GM12878 (cell line): Measurements from ENCODE around the gene FLNC.

Experiments
- BMI1 ChIP-seq: fragments of 450-650 bp; IDR thresholded peaks from 2 replicates; pipeline ENCODE4 v1.6.1; 2016; ENCODE audit warnings: mild to moderate bottlenecking, moderate library complexity, borderline replicate concordance
- CBX3 ChIP-seq: fragments of 200-600 bp; sonication (generic); IDR thresholded peaks from 2 replicates; pipeline ENCODE4 v1.6.1; 2016; ENCODE audit warnings: low read depth, borderline replicate concordance
- CTCF ChIP-seq, 3 experiments: IDR thresholded peaks in 2 of 3; conservative IDR thresholded peaks in 1 of 3; 2 replicates each; pipeline ENCODE4 v1.5.1; 2011; ENCODE audit warnings: low read depth in 3 of 3, low read length in 3 of 3, mild to moderate bottlenecking in 3 of 3, control low read depth in 2 of 3, moderate library complexity in 2 of 3, inconsistent platforms in 1 of 3, mixed read lengths in 1 of 3; ENCODE audit not compliant: control insufficient read depth in 2 of 3, insufficient read depth in 1 of 3; ENCODE audit errors: extremely low read depth in 1 of 3
- NKRF ChIP-seq: fragments of 450-650 bp; conservative IDR thresholded peaks from 2 replicates; pipeline ENCODE4 v1.6.1; 2017; ENCODE audit warnings: mild to moderate bottlenecking, moderate library complexity
- PAX5 ChIP-seq: IDR thresholded peaks from 2 replicates; pipeline ENCODE4 v1.6.1; 2011; ENCODE audit warnings: low read depth, low read length, borderline replicate concordance
- POLR2A ChIP-seq: IDR thresholded peaks from 2 replicates; pipeline ENCODE4 v1.6.1; 2011; ENCODE audit warnings: low read depth, mild to moderate bottlenecking, low read length
- RAD51 ChIP-seq: fragments of 450-650 bp; IDR thresholded peaks from 2 replicates; pipeline ENCODE4 v1.6.1; 2016; ENCODE audit warnings: moderate library complexity, mild to moderate bottlenecking, inconsistent platforms
- RCOR1 ChIP-seq: conservative IDR thresholded peaks from 2 replicates; pipeline ENCODE4 v1.6.1; 2012; ENCODE audit warnings: low read depth, low read length, improper control_type of control experiment
- REST ChIP-seq: IDR thresholded peaks from 2 replicates; pipeline ENCODE4 v1.6.1; 2012; ENCODE audit warnings: mild to moderate bottlenecking, low read depth, low read length
- RFX5 ChIP-seq: IDR thresholded peaks from 2 replicates; pipeline ENCODE4 v1.6.1; 2011; ENCODE audit warnings: low read depth, low read length, improper control_type of control experiment
- SIN3A ChIP-seq: IDR thresholded peaks from 2 replicates; pipeline ENCODE4 v1.6.1; 2012; ENCODE audit warnings: low read depth, low read length, improper control_type of control experiment
- SP1 ChIP-seq: IDR thresholded peaks from one replicate; pipeline ENCODE4 v1.6.1; 2011; ENCODE audit warnings: low read depth, low read length
- TF ChIP-seq, protein P1 (sequence below): fragments of 450-650 bp; IDR thresholded peaks from 2 replicates; pipeline ENCODE4 v1.6.1; 2016; ENCODE audit warnings: mild to moderate bottlenecking, moderate library complexity, borderline replicate concordance

GRCh38 chr7:128900237-128900636, 70.0 kb downstream of the FLNC start:
- TF ChIP-seq CBX3 (no peak), CTCF (IDR thresholded peaks at IDR 0.05 in 2 of 3, conservative IDR thresholded peaks at IDR 0.05 in 1 of 3; ENCODE audit: control insufficient read depth in 2 of 3, extremely low read depth in 1 of 3, insufficient read depth in 1 of 3, low read depth in 3 of 3, low read length in 3 of 3) (no peak), SIN3A (no peak), NKRF (no peak), BMI1 (no peak), RAD51 (no peak), POLR2A (no peak), RCOR1 (no peak), RFX5 (no peak), REST (no peak), SP1 (no peak), PAX5 (no peak)
- TF ChIP-seq, protein P1, sequence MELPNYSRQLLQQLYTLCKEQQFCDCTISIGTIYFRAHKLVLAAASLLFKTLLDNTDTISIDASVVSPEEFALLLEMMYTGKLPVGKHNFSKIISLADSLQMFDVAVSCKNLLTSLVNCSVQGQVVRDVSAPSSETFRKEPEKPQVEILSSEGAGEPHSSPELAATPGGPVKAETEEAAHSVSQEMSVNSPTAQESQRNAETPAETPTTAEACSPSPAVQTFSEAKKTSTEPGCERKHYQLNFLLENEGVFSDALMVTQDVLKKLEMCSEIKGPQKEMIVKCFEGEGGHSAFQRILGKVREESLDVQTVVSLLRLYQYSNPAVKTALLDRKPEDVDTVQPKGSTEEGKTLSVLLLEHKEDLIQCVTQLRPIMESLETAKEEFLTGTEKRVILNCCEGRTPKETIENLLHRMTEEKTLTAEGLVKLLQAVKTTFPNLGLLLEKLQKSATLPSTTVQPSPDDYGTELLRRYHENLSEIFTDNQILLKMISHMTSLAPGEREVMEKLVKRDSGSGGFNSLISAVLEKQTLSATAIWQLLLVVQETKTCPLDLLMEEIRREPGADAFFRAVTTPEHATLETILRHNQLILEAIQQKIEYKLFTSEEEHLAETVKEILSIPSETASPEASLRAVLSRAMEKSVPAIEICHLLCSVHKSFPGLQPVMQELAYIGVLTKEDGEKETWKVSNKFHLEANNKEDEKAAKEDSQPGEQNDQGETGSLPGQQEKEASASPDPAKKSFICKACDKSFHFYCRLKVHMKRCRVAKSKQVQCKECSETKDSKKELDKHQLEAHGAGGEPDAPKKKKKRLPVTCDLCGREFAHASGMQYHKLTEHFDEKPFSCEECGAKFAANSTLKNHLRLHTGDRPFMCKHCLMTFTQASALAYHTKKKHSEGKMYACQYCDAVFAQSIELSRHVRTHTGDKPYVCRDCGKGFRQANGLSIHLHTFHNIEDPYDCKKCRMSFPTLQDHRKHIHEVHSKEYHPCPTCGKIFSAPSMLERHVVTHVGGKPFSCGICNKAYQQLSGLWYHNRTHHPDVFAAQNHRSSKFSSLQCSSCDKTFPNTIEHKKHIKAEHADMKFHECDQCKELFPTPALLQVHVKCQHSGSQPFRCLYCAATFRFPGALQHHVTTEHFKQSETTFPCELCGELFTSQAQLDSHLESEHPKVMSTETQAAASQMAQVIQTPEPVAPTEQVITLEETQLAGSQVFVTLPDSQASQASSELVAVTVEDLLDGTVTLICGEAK = no peak
